Tibial nerve (tissue), 4 donors: ENCODE data around the gene ZBTB20.

ENCODE experiments used
- EP300 ChIP-seq, 2 donors: sonication (generic); formaldehyde crosslinking; IDR thresholded peaks; one replicate each; pipeline ENCODE4 v1.6.1; 2017; ENCODE audit warnings: antibody characterized with exemption in 2 of 2, mild to moderate bottlenecking in 1 of 2
- POLR2A ChIP-seq, 2 donors: fragments of 450-650 bp; IDR thresholded peaks; one replicate each; pipeline ENCODE4 v1.6.1; 2017; ENCODE audit warnings: antibody characterized with exemption in 2 of 2, mild to moderate bottlenecking in 2 of 2, moderate library complexity in 2 of 2
- TF ChIP-seq, protein P1 (sequence below), 5 experiments: fragments of 200-600 bp in 3 of 5; fragments of 450-650 bp in 2 of 5; sonication (generic) in 3 of 5; IDR thresholded peaks; one replicate each; pipeline ENCODE4 v1.5.1; 2016 to 2019; ENCODE audit warnings: antibody characterized with exemption in 5 of 5, mild to moderate bottlenecking in 3 of 5, moderate library complexity in 2 of 5

DNA sequence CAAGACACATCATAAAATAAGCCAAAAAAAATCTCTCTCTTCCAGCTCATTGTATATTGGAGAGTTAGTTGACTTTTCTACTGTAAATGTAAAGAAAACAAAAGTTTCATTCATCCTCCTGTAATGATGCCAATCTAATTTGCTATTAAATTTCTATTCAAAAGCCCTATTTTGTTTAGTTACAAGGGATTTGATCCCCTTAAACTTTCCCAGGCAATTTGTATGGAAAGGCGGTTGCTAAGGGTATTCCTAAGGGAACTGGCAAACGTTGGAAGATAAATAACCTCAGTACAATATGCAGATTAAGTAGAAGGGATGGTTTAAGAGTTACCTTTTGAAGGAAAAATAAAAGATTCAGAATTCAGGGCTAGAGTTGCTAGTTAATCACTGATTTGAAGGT lies 500.6 kb downstream of the ZBTB20 start:
- TF ChIP-seq, protein P1, sequence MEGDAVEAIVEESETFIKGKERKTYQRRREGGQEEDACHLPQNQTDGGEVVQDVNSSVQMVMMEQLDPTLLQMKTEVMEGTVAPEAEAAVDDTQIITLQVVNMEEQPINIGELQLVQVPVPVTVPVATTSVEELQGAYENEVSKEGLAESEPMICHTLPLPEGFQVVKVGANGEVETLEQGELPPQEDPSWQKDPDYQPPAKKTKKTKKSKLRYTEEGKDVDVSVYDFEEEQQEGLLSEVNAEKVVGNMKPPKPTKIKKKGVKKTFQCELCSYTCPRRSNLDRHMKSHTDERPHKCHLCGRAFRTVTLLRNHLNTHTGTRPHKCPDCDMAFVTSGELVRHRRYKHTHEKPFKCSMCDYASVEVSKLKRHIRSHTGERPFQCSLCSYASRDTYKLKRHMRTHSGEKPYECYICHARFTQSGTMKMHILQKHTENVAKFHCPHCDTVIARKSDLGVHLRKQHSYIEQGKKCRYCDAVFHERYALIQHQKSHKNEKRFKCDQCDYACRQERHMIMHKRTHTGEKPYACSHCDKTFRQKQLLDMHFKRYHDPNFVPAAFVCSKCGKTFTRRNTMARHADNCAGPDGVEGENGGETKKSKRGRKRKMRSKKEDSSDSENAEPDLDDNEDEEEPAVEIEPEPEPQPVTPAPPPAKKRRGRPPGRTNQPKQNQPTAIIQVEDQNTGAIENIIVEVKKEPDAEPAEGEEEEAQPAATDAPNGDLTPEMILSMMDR (IDR thresholded peaks at IDR 0.05): no peak
- TF ChIP-seq POLR2A (IDR thresholded peaks at IDR 0.05) (no peak), EP300 (IDR thresholded peaks at IDR 0.05) (no peak)
